T1000 (cell line): ENCODE data around the gene CALR.
"Not testable (repeated sequence)": the region's sequence is repeated elsewhere in the genome, so short reads cannot be mapped to it uniquely, and the experiment has no call there.

Experiments
- DNase-seq: peaks from one replicate; lab custom pipeline; 2025; ENCODE audit warnings: mixed read lengths; lab: John Stamatoyannopoulos, UW

CALR gene

GRCh38 chr19:12952488-12953137 lies 14.2 kb downstream of the CALR start:
- DNase-seq: no peak

- no peak for DNase-seq
Observed at GRCh38 chr19:12953138-12953798, 14.9 kb downstream of the CALR start.

GRCh38 chr19:12953799-12954611 lies 15.6 kb downstream of the CALR start:
- no peak for DNase-seq

- no peak for DNase-seq
Observed at GRCh38 chr19:12954612-12954962, 16.2 kb downstream of the CALR start.

GRCh38 chr19:12955575-12955974 lies 17.2 kb downstream of the CALR start:
- DNase-seq: not testable (repeated sequence)

GRCh38 chr19:12955996-12956395 lies 17.6 kb downstream of the CALR start:
- no peak for DNase-seq

- peak; percentile 64 for DNase-seq
Observed at GRCh38 chr19:12956446-12957388, 18.3 kb downstream of the CALR start, which contains the start of gene GADD45GIP1. TSS of gene GADD45GIP1 (minus strand) at chr19:12957223. CDS start at chr19:12957212, 11 bp downstream.

- not testable (repeated sequence) for DNase-seq
Observed at GRCh38 chr19:12957389-12957952, 19.1 kb downstream of the CALR start.

- DNase-seq: no peak
Observed at GRCh38 chr19:12959481-12959880, 21.1 kb downstream of the CALR start.

GRCh38 chr19:12965017-12965811 lies 26.8 kb downstream of the CALR start:
- peak; percentile 67 for DNase-seq

GRCh38 chr19:12965812-12966135 lies 27.4 kb downstream of the CALR start:
- no peak for DNase-seq

GRCh38 chr19:12967907-12968306 lies 29.5 kb downstream of the CALR start:
- DNase-seq: no peak

GRCh38 chr19:12969292-12969988 lies 31.0 kb downstream of the CALR start, which contains the start of gene DAND5:
TSS of gene DAND5 (plus strand) at chr19:12969576. CDS start at chr19:12969661, 85 bp downstream.
- DNase-seq: no peak

GRCh38 chr19:12970070-12970820 lies 31.8 kb downstream of the CALR start:
- DNase-seq: no peak

- DNase-seq: no peak
Observed at GRCh38 chr19:12973236-12973635, 34.8 kb downstream of the CALR start.

GRCh38 chr19:12974301-12975220 lies 36.2 kb downstream of the CALR start:
- no peak for DNase-seq

- no peak for DNase-seq
Observed at GRCh38 chr19:12975221-12975741, 36.9 kb downstream of the CALR start.

GRCh38 chr19:12976109-12976508 lies 37.7 kb downstream of the CALR start:
- DNase-seq: not testable (repeated sequence)
